A549 (cell line): ENCODE measurements around the gene ATP1A2. TPM values are rescaled to one million over a fixed set of nuclear protein-coding genes. Genes with fewer than 3 reads are reported as not detected.
A peak's percentile ranks its signal among the peaks of the same experiment; 100 is the strongest.

Experiments
- ATAC-seq, 2 experiments: fragments of 200-7000 bp in 1 of 2; fragments of >200 bp in 1 of 2; cut with Nextera tagmentation in 1 of 2; cut with Tn5 transposase in 1 of 2; 3 replicates each; pipeline versions ENCODE4 v1.8.0 to v1.9.1; 2018 to 2020; ENCODE audit warnings: mild to moderate bottlenecking in 1 of 2, moderate library complexity in 1 of 2
- CTCF ChIA-PET: fragments of 300-600 bp; sonication (Branson Sonifier 250); formaldehyde crosslinking; extraction: SDS; loops from one replicate; lab custom pipeline; 2021; ENCODE audit warnings: antibody characterized with exemption, inconsistent platforms; lab: Yijun Ruan, JAX
- POLR2A ChIA-PET: fragments of 350-600 bp; formaldehyde crosslinking; extraction: SDS; loops from one replicate; lab custom pipeline; 2021; ENCODE audit warnings: antibody characterized with exemption, inconsistent platforms; lab: Yijun Ruan, JAX
- DNase-seq, 2 experiments: peaks; one replicate each; pipeline versions ENCODE4 v3.0.0 to v3.0.0-alpha.2; 2011 to 2016; ENCODE audit warnings: low read depth in 1 of 2, low spot score in 1 of 2
- FAIRE-seq: peaks from 2 replicates; lab custom pipeline; 2011; peaks lifted over from hg19 to GRCh38; lab: Jason Lieb, UNC
- H3K27ac ChIP-seq, 2 experiments: fragments of >200 bp; sonication (Bioruptor Twin); formaldehyde crosslinking; 3 replicates each; pipeline ENCODE4 v1.5.1; 2016 to 2017
- H3K4me1 ChIP-seq: fragments of >200 bp; sonication (Bioruptor Twin); formaldehyde crosslinking; 3 replicates; pipeline ENCODE4 v1.6.1; 2016
- H3K4me2 ChIP-seq: fragments of >200 bp; sonication (Bioruptor Twin); formaldehyde crosslinking; 3 replicates; pipeline ENCODE4 v1.6.1; 2016
- H3K4me3 ChIP-seq: fragments of >200 bp; sonication (Bioruptor Twin); formaldehyde crosslinking; 3 replicates; pipeline ENCODE4 v1.5.1; 2016
- H3K9me3 ChIP-seq: fragments of >200 bp; sonication (Bioruptor Twin); formaldehyde crosslinking; 3 replicates; pipeline ENCODE4 v1.6.1; 2016
- CBX8 ChIP-seq: fragments of 200-600 bp; sonication (generic); IDR thresholded peaks from 2 replicates; pipeline ENCODE4 v1.6.1; 2016
- CEBPB ChIP-seq, 2 experiments: fragments of >200 bp in 1 of 2; sonication (Bioruptor Twin) in 1 of 2; formaldehyde crosslinking in 1 of 2; IDR thresholded peaks; 2 replicates each; pipeline ENCODE4 v1.6.1; 2012 to 2016
- CHD2 ChIP-seq: fragments of 150-350 bp; IDR thresholded peaks from 2 replicates; pipeline ENCODE4 v1.6.1; 2014; ENCODE audit warnings: low read length; ENCODE audit not compliant: partially characterized antibody
- E2F6 ChIP-seq: IDR thresholded peaks from 2 replicates; pipeline ENCODE4 v1.6.1; 2012; ENCODE audit warnings: low read depth, borderline replicate concordance
- EHF ChIP-seq: fragments of 250-450 bp; sonication (Bioruptor Pico); IDR thresholded peaks from 2 replicates; pipeline ENCODE4 v1.5.0; 2020; ENCODE audit warnings: mild to moderate bottlenecking
- EHMT2 ChIP-seq: fragments of 200-600 bp; sonication (generic); IDR thresholded peaks from 2 replicates; pipeline ENCODE4 v1.6.1; 2016; ENCODE audit warnings: antibody characterized with exemption, low read depth, mild to moderate bottlenecking, moderate library complexity
- EP300 ChIP-seq, 2 experiments: fragments of >200 bp; sonication (Bioruptor Twin); formaldehyde crosslinking; IDR thresholded peaks; 2 replicates in 1 of 2; 3 replicates in 1 of 2; pipeline ENCODE4 v1.6.1; 2016 to 2017
- FOXS1 ChIP-seq: fragments of 250-450 bp; sonication (Bioruptor Pico); IDR thresholded peaks from 2 replicates; pipeline ENCODE4 v1.5.0; 2020; ENCODE audit warnings: mild to moderate bottlenecking, moderate library complexity
- HEYL ChIP-seq: fragments of 250-450 bp; sonication (Bioruptor Pico); IDR thresholded peaks from 2 replicates; pipeline ENCODE4 v1.8.0; 2021; ENCODE audit warnings: mild to moderate bottlenecking, moderate library complexity
- HOXA7 ChIP-seq: fragments of 250-450 bp; sonication (Bioruptor Pico); IDR thresholded peaks from 2 replicates; pipeline ENCODE4 v1.5.0; 2020; ENCODE audit warnings: mild to moderate bottlenecking, moderate library complexity
- HOXB13 ChIP-seq: fragments of 250-450 bp; sonication (Bioruptor Pico); IDR thresholded peaks from 2 replicates; pipeline ENCODE4 v1.5.0; 2020; ENCODE audit warnings: low read depth, mild to moderate bottlenecking, moderate library complexity
- JUN ChIP-seq, 2 experiments: fragments of >200 bp; sonication (Bioruptor Twin); formaldehyde crosslinking; IDR thresholded peaks; 2 replicates in 1 of 2; 3 replicates in 1 of 2; pipeline ENCODE4 v1.6.1; 2016 to 2017
- JUNB ChIP-seq: fragments of >200 bp; sonication (Bioruptor Twin); formaldehyde crosslinking; IDR thresholded peaks from 2 replicates; pipeline ENCODE4 v1.6.1; 2016
- KDM1A ChIP-seq: fragments of 200-600 bp; sonication (generic); IDR thresholded peaks from 2 replicates; pipeline ENCODE4 v1.6.1; 2016; ENCODE audit warnings: low read depth, mild to moderate bottlenecking
- KDM5A ChIP-seq: fragments of 200-600 bp; sonication (generic); IDR thresholded peaks from 2 replicates; pipeline ENCODE4 v1.6.1; 2016; ENCODE audit warnings: antibody characterized with exemption, mild to moderate bottlenecking
- NPAS2 ChIP-seq: fragments of 250-450 bp; sonication (Bioruptor Pico); IDR thresholded peaks from 2 replicates; pipeline ENCODE4 v1.8.0; 2022; ENCODE audit warnings: mild to moderate bottlenecking, moderate library complexity, borderline replicate concordance
- PBX3 ChIP-seq: IDR thresholded peaks from 2 replicates; pipeline ENCODE4 v1.6.1; 2012
- PHF8 ChIP-seq: fragments of 200-600 bp; sonication (generic); IDR thresholded peaks from 2 replicates; pipeline ENCODE4 v1.6.1; 2016; ENCODE audit warnings: low read depth, mild to moderate bottlenecking, antibody characterized with exemption, moderate library complexity, borderline replicate concordance
- POLR2A ChIP-seq: IDR thresholded peaks from 2 replicates; pipeline ENCODE4 v1.6.1; 2012; ENCODE audit warnings: mild to moderate bottlenecking, low read length
- POLR2AphosphoS2 ChIP-seq: conservative IDR thresholded peaks from 2 replicates; pipeline ENCODE4 v1.6.1; 2012; ENCODE audit warnings: low read length, improper control_type of control experiment, inconsistent platforms
- RFX5 ChIP-seq: fragments of 450-650 bp; IDR thresholded peaks from 2 replicates; pipeline ENCODE4 v1.7.1; 2014; ENCODE audit warnings: antibody characterized with exemption, mild to moderate bottlenecking, moderate library complexity
- RNF2 ChIP-seq: fragments of 200-600 bp; sonication (generic); IDR thresholded peaks from 2 replicates; pipeline ENCODE4 v1.6.1; 2016; ENCODE audit warnings: low read depth, mild to moderate bottlenecking, antibody characterized with exemption, moderate library complexity, borderline replicate concordance
- TP53 ChIP-seq: fragments of 250-450 bp; sonication (Bioruptor Pico); IDR thresholded peaks from 2 replicates; pipeline ENCODE4 v1.5.0; 2021; ENCODE audit warnings: mild to moderate bottlenecking, moderate library complexity
- ZC3H11A ChIP-seq: fragments of 450-650 bp; IDR thresholded peaks from 2 replicates; pipeline ENCODE4 v1.6.1; 2014; ENCODE audit warnings: antibody characterized with exemption, mild to moderate bottlenecking
- ZFP36 ChIP-seq: fragments of 450-650 bp; IDR thresholded peaks from 2 replicates; pipeline ENCODE4 v1.6.1; 2014; ENCODE audit warnings: borderline replicate concordance; ENCODE audit not compliant: partially characterized antibody
- ZNF302 ChIP-seq: fragments of 250-450 bp; sonication (Bioruptor Pico); IDR thresholded peaks from 2 replicates; pipeline ENCODE4 v1.9.0; 2021; ENCODE audit warnings: inconsistent platforms, mild to moderate bottlenecking, moderate library complexity
- ZSCAN20 ChIP-seq: fragments of 250-450 bp; sonication (Bioruptor Pico); IDR thresholded peaks from 2 replicates; pipeline ENCODE4 v1.8.0; 2022; ENCODE audit warnings: mild to moderate bottlenecking, moderate library complexity
- WGBS: methylation state at CpG from one replicate; pipeline ENCODE4 v1.1.6; 2017; ENCODE audit errors: missing lambda C conversion rate; 5-methylcytosine and 5-hydroxymethylcytosine counted together
- polyA minus RNA-seq: library from RNA; depleted of rRNA, polyadenylated mRNA; stranded (reverse); fragments of >200 nt; gene quantifications from 2 replicates; pipeline ENCODE4 v1.2.3, GENCODE V29; 2011; rRNA and poly(A)+ RNA removed
- polyA plus RNA-seq, 4 experiments: library from polyadenylated mRNA; depleted of rRNA in 3 of 4; stranded (reverse); fragments of >200 nt; fragmentation: RNase III in 1 of 4; extraction: RNeasy Plus Mini Kit Qiagen cat#74134 plus additional on column Dnase treatment in 1 of 4; gene quantifications; 2 replicates in 3 of 4; 3 replicates in 1 of 4; pipeline ENCODE4 v1.2.3, GENCODE V29; 2011 to 2017
- TF ChIP-seq, protein P1 (sequence below): fragments of 150-350 bp; IDR thresholded peaks from 2 replicates; pipeline ENCODE4 v1.6.1; 2014; ENCODE audit warnings: low read depth, mild to moderate bottlenecking, low read length

ATP1A2 gene
- polyA plus RNA-seq (2011; rRNA removed) (0.07 and 0.09 TPM in 2 replicates), polyA plus RNA-seq (2017; fragmentation: RNase III; extraction: RNeasy Plus Mini Kit Qiagen cat#74134 plus additional on column Dnase treatment) (0.10 to 0.13 TPM in 2 of 3 replicates, not detected in the other), polyA minus RNA-seq (0.70 and 0.92 TPM in 2 replicates)
- 0.04 and 0.07 TPM in 2 replicates for polyA plus RNA-seq (2012; cell fraction: cytosol; rRNA removed)
- 0.34 and 0.61 TPM in 2 replicates for polyA plus RNA-seq (2012; cell fraction: nucleus; rRNA removed)

GRCh38 chr1:160115545-160116282, at the start of gene ATP1A2:
Gene ATP1A2, plus strand, starts transcription at chr1:160115759. Its CDS starts 103 bp downstream, at chr1:160115862.
- H3K4me1 ChIP-seq = peaks cover 22% of the 10 kb centered on the region
- no peaks in the 10 kb centered on the region for H3K9me3 ChIP-seq
- ATAC-seq (no peak), FAIRE-seq (no peak), DNase-seq (no peak)
- CTCF ChIA-PET = interaction anchor here (1.0 to 23.7 kb wide), 2 partner anchors 10 to 136 kb away, joined by 7 to 222 read pairs; no protein-coding TSS in a partner anchor
- 77% methylated on average over 13 of the region's 16 CpGs for WGBS
- POLR2A ChIA-PET = no interaction called here
- H3K27ac ChIP-seq = peak within 1 kb of the TSS in 1 of 2 experiments; percentile 78; a peak in 4 of 6 replicates
- H3K4me2 ChIP-seq = no peak within 1 kb of the TSS
- H3K4me3 ChIP-seq = no peak within 1 kb of the TSS
- TF ChIP-seq PHF8 (no peak), ZNF302 (CRISPR knock-in tag) (no peak), HEYL (no peak), EHF (CRISPR knock-in tag) (no peak), POLR2AphosphoS2 (no peak), KDM1A (no peak), ZC3H11A (no peak), CEBPB (IDR thresholded peaks at IDR 0.05) (no peak), NPAS2 (CRISPR knock-in tag) (no peak), JUN (IDR thresholded peaks at IDR 0.05) (no peak), RNF2 (no peak)

- ChIA-PET POLR2A (no interaction called here), CTCF (interaction anchor here (1.0 to 30.0 kb wide), 6 partner anchors 9 to 59 kb away, joined by 3 to 409 read pairs (median 6); partner anchors contain the start of gene KCNJ9)
- no peak overlapping the region for H3K4me3 ChIP-seq
- 47% methylated on average over 6 of the region's 6 CpGs for WGBS
- ATAC-seq (no peak), FAIRE-seq (no peak), DNase-seq (no peak)
- H3K4me2 ChIP-seq = no peak overlapping the region
- no peak for TF ChIP-seq EP300 (IDR thresholded peaks at IDR 0.05)
- TF ChIP-seq TP53 = no peak
- TF ChIP-seq E2F6 = no peak
- no peak for TF ChIP-seq FOXS1
- no peak for TF ChIP-seq EHF (CRISPR knock-in tag)
- TF ChIP-seq POLR2A = no peak
- TF ChIP-seq EHMT2 = no peak
- TF ChIP-seq RFX5 = no peak
- no peak for TF ChIP-seq PHF8
- no peaks in the 10 kb centered on the region for H3K9me3 ChIP-seq
- H3K4me1 ChIP-seq = no peaks in the 10 kb centered on the region
- no peak overlapping the region for H3K27ac ChIP-seq
These were observed 48.5 kb upstream of the ATP1A2 start for GRCh38 chr1:160066829-160067745.

- POLR2A ChIA-PET = no interaction called here
- Histone ChIP-seq H3K9me3 (no peaks in the 10 kb centered on the region), H3K27ac (no peak overlapping the region), H3K4me2 (no peak overlapping the region), H3K4me3 (no peak overlapping the region), H3K4me1 (no peaks in the 10 kb centered on the region)
- CTCF ChIA-PET = interaction anchor here (0.9 to 30.0 kb wide), 4 partner anchors 15 to 63 kb away, joined by 3 to 409 read pairs (median 8); partner anchors contain the start of gene KCNJ9
- ATAC-seq (no peak), DNase-seq (no peak), FAIRE-seq (no peak)
- 42% methylated on average over 4 of the region's 5 CpGs for WGBS
- TF ChIP-seq ZSCAN20 (CRISPR knock-in tag) (no peak), KDM1A (no peak), HOXB13 (CRISPR knock-in tag) (no peak), HOXA7 (CRISPR knock-in tag) (no peak), ZFP36 (no peak), CHD2 (no peak), PBX3 (no peak), POLR2AphosphoS2 (no peak), CBX8 (no peak), KDM5A (no peak), JUNB (no peak)
- TF ChIP-seq, protein P1, sequence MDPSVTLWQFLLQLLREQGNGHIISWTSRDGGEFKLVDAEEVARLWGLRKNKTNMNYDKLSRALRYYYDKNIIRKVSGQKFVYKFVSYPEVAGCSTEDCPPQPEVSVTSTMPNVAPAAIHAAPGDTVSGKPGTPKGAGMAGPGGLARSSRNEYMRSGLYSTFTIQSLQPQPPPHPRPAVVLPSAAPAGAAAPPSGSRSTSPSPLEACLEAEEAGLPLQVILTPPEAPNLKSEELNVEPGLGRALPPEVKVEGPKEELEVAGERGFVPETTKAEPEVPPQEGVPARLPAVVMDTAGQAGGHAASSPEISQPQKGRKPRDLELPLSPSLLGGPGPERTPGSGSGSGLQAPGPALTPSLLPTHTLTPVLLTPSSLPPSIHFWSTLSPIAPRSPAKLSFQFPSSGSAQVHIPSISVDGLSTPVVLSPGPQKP = no peak
These were observed 47.3 kb upstream of the ATP1A2 start for GRCh38 chr1:160068225-160068624.
